GM18519 (cell line): Measurements from ENCODE around the gene CBR3.

Source experiments
- ATAC-seq: cut with Tn5 transposase; IDR thresholded peaks from one replicate; pipeline ENCODE4 v1.9.1; 2021; ENCODE audit warnings: mild to moderate bottlenecking, moderate library complexity; ENCODE audit not compliant: unreplicated experiment, low FRiP score

The CBR3 gene

DNA sequence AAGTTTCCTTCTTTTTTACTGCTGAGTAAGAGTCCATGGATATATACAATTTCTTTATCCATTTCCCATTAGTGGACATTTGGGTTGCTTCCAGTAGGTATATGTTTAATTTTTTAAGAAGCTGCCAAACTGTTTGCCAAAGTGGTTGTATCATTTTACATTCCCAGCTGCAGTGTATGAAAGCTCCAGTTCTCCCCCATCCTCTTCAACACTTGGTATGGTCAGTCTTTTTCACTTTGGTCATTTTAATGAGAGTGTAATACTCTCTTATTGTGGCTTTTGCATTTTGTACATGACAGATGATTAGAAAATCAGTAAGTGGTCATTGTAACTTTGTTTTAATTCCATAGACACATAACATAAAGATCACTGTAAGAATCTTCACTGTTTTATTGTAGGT, 44.3 kb downstream of the CBR3 start:
- no peak for ATAC-seq

DNA sequence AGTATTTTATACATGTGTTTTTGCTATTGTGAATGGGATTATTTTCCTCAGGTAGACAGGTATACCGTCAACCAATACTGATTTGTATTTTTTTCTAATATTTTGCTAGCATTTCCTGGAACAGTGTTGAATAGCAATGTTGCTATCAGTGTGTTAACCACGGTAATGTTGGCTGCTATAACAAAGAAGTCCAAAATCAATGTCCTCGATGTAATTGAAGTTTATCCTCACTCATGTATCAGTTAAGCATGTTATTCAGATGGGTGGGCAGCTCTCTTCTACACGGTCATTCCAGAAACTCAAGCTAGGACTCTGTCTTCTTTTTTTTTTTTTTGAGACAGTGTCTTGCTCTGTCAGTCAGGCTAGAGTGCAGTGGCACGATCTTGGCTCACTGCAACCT, 46.1 kb downstream of the CBR3 start:
- ATAC-seq = no peak

DNA sequence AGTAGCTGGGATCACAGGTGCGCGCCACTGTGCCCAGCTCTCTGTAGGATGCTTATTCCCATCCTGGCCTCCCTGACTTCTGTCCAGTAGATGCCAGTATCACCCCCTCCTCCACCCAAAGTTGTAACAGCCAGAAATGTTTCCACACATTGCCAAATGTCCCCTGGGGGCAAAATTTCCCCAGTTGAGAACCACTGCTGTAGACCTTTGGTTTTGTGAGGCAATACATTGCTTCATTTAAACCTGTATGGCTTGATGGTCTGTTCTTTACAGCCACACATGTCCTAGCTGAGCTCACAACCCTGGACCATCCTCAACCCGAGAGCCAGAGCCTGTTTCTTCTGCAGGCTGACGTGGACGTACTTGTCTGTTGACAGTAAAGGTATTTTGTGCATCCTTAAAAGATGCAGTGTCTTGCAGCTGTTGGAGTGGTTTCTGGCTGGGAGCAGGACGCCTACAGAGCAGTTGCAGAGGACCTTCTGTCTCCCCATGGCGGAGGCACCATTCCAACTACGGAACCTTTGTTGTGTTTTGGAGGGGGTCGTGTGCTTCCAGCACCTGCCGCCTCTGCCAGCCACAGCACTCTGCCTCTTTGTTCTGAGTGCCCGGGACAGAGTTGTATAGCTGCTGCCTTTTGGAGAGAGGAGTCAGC, 48.4 kb downstream of the CBR3 start:
- ATAC-seq = no peak

DNA sequence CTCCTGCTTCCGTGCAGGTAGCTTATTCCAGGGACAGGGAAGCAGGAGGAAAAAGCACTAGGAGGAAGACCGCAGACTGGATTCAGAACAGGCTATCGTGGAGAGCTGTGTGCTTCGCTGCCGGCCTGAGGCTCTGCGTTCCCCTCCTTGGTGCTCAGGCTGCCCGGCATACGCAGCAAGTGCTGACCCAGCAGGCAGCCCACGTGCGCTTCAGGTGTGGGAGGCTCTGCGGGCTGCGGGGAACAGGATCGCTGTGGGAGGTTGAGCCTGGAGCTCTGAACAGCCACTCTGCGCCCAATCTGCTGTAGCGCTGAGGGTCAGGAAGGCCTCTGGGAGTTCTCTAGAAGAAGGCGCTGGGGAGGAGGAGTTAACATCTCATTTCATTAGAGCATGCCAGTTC, 49.7 kb downstream of the CBR3 start:
- no peak for ATAC-seq

DNA sequence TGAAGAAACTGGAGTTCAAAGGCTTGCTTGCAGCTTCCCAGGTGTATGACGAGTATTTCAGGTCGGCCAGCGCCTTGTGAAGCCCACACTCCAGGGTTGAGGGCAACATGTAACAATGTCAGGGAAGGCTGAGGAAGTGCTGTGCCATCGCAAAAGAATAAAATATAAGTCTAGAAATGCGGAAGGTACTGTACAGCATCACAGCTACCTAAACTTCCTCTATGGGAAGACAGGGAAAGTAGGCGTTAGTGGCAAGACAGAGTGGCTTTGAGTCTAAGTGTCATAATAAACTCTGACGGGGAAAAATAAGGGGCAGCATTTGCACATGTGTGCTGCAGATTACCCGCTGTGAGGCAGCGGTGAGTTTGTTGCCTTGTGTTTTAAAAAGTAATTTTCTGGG, 50.6 kb downstream of the CBR3 start:
- ATAC-seq = no peak

DNA sequence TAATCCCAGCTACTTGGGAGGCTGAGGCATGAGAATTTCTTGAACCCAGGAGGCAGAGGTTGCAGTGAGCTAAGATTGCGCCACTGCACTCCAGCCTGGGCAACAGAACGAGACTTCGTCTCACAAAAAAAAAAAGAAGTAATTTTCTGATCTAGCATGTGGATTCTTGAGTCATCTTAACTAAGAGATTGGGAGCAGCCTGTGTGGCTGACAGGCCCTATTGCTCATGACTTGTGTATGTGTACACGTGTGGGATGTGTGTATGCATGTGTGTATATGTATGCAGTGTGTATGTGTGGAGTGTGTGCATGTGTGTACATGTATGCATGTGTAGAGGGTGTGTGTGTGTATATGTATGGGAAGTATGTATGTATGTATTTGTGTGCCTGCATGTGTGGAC, 51.2 kb downstream of the CBR3 start:
- no peak for ATAC-seq

DNA sequence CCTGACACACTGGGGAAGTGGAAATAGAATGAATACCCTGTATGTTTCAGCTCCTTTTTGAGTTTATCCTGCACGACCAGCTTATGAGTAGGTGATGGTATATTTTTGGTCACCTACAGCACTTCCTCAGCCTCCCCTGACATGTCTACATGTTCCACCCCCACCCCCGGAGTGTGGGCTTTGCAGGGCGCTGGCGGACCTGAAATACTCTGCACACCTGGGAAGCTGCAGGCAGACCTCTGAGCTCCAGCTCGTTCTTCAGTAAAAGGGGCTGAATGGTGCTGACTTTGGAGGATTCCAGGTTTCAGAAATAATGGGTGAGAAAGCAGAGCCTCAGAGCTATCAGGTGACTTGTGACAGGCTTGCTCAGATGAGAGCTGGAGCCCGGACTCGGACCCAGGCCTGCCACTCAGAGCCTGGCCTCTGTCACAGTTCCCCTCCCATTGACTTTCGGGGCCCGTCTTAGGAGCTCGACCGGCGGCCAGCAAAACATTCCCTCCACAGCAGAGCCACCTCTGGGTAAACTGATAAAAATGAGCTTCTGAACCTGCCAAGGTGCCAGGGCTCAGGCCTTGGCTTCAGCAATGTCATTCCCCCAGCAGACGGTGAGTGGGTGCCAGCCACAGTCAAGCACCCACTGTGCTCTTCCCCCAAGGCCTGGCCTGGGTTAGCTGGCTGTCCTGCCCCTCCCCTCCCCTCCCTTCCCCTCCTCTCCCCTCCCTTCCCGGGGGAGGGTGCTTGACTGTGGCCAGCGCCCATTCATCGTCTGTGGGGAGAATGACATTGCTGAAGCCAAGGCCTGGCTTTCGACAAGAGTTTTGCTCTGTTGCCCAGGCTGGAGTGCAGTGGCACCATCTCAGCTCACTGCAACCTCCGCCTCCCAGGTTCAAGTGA, 51.9 kb downstream of the CBR3 start:
- ATAC-seq = no peak

DNA sequence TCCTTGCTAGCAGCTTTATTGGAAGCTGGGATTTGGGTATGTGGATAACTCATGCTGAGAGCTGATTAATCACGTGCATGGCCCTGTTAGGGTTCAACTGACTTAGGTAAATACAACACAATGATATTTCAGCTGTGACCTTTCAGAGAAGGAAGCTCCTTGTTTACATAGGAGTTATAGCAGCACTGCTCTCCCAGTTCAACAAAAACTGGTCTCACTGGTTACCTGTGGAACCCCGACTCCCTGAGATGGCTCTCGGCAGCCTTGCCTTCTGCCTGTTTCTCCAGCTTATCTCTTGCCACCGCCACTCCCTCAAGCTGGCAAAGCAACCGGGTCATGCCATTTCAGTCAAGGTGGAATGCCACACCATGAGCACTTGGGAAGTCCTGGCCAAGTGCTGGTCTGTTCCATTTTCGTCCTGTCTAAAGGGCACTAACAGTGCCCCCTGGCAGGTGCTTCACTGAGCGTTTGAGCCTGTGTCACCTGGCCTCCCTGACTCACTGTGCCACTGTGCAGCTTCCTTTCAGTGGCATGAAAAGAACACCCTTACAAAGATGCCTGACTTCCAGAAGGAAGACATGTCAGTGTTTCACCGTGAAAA, 53.3 kb downstream of the CBR3 start:
- no peak for ATAC-seq

DNA sequence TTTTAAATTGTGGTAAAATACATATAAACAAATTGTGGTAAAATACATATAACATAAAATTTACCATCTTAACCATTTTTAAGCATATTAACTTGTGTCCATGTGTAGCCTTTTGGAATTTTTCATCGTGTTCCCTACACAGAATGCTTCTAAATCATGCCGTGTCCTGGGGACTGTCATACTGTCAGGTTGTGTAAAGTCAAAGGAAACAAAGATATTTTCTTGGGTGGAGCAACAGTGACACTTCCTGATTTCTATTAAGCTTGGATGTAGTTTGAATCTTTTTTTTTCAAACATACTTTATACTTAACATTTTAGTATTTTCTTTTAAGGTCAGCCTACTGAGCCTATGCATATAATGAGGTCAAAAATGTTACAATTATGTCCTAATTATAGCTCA, 54.1 kb downstream of the CBR3 start:
- no peak for ATAC-seq

DNA sequence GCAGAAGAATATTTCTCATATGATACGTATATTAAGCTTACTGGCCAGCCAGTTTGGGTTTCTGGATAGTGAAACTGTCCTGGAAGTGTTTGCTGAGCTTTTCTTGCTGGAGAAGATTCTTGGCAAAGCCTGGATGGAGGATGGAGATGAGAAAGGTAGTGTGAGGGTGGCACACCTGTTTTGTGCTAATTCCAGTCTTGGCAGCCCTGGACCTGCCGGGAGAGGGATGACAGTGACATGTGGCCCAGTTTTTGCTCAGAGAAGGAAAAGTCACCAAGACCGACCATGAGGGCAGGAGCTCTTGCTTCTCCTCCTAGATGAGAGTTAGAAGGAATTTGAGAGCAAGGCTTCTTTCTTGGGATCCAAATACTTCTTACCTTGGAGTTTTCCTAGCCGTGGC, 55.9 kb downstream of the CBR3 start:
- no peak for ATAC-seq

DNA sequence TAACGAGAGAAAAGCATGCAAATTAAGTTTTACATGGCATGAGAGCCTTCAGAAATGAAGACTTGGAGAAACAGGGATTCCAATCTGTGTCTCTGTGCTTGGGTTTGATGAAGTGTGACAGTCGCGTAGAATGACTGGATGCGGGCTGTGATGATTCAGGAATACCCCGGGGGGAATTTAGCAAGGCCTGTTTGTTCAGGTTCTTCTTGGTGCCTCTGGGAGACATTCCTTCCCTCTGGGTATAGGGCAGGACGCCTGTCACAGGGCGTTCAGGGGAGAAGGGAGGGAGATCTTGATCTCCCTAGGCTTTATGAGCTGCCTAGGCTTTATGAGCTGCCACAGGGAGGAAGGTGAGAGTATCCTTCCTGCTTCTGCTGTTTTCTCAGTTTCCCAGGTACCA, 58.3 kb downstream of the CBR3 start:
- no peak for ATAC-seq

DNA sequence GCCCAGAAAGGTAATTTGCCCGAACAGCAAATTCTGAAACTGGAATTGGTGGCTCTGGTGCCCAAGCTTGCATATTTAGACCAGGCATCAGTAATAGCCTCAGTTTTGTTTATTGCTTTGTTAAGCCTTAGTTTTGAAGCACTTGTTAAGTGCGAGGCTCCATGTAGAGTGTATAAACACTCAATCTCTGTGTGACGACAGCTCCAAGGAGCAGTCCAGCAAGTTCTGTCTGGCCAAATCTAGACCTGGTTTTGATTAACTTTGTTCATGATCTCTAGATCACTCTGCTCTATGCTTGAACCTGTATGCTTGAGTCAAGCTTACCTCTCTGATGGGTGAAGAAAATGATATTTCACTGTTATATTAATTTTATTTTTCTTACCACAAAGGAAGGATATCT, 59.1 kb downstream of the CBR3 start:
- no peak for ATAC-seq

DNA sequence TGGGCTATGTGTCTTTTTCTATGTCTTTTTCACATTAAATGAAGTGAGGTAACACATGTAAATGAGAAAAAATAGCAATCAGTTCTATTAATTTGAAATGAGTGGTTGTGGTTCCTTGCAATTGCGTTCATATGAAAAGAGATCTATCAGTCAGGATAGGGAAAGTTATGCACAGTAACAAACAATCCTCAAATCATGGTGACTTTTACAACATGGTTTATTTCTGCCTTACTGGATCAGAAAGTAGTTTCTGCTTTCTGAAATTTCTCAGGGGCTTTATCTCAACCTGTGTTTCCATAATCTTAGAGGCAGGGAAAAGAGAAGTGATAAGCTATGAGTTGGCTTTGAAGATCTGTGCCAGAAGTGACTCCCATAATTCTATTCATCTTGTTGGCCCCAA, 60.7 kb downstream of the CBR3 start:
- no peak for ATAC-seq
